Measurements from ENCODE around the gene CLCN6. TPM values are rescaled to one million over a fixed set of nuclear protein-coding genes. Genes with fewer than 3 reads are reported as not detected.

The CLCN6 gene
- total and polyA plus RNA-seq, 2 experiments from 2014 or later, result 22.5 to 31.8 TPM

DNA sequence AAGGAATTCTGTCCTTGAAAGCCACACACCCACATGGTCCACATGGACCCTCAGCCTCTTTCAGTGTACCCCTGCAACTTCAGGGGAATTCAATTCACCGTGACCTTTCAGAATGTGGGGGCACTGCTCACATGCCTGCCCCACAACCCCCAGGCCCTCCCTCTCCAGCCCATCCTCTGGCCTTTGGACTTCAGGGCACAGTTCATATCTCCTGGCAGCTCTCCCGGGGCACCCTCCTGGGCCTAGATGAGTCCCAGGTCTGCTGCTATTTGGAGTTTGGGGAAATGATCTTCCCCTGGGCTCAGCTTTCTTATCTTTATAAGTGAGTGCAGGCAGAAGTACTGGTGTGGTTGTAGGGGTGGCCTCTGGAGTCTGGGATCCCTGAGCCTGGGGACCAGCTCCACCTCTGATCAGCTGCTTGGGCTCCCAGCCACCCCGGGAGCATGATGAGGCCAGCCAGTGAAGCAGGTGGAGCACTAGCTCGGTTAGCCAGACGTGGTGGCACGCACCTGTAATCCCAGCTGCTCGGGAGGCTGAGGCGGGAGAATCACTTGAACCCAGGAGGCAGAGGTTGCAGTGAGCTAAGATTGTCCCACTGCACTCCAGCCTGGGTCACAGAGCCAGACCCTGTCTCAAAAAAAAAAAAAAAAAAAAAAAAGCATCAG lies 28.2 kb upstream of the CLCN6 start:
- no peak for TF ChIP-seq CTCF (IDR thresholded peaks at IDR 0.05; ENCODE audit: low read depth, low read length)

GRCh38 chr1:11778336-11778735 lies 27.7 kb upstream of the CLCN6 start:
- Histone ChIP-seq H3K4me3 (no peak overlapping the region), H3K36me3 (no peaks in the 10 kb centered on the region), H3K9me3 (ENCODE audit: low read depth) (no peaks in the 10 kb centered on the region), H3K27me3 (no peaks in the 10 kb centered on the region), H3K27ac (no peak overlapping the region), H3K4me1 (ENCODE audit: low read depth) (no peaks in the 10 kb centered on the region)
- no peak for DNase-seq (ENCODE audit: low read depth in 1 of 2, low spot score in 1 of 2)
- TF ChIP-seq CTCF (IDR thresholded peaks at IDR 0.05; ENCODE audit: low read depth, low read length), result no peak

More for the DNA sequence above, 28.2 kb upstream of the CLCN6 start:
- no peak overlapping the region for H3K4me3 ChIP-seq
- DNase-seq (ENCODE audit: low read depth in 1 of 2, low spot score in 1 of 2), result no peak
- H3K4me1 ChIP-seq (ENCODE audit: low read depth), result no peaks in the 10 kb centered on the region
- H3K36me3 ChIP-seq, result no peaks in the 10 kb centered on the region
- H3K9me3 ChIP-seq (ENCODE audit: low read depth), result no peaks in the 10 kb centered on the region
- no peak overlapping the region for H3K27ac ChIP-seq
- no peaks in the 10 kb centered on the region for H3K27me3 ChIP-seq

DNA sequence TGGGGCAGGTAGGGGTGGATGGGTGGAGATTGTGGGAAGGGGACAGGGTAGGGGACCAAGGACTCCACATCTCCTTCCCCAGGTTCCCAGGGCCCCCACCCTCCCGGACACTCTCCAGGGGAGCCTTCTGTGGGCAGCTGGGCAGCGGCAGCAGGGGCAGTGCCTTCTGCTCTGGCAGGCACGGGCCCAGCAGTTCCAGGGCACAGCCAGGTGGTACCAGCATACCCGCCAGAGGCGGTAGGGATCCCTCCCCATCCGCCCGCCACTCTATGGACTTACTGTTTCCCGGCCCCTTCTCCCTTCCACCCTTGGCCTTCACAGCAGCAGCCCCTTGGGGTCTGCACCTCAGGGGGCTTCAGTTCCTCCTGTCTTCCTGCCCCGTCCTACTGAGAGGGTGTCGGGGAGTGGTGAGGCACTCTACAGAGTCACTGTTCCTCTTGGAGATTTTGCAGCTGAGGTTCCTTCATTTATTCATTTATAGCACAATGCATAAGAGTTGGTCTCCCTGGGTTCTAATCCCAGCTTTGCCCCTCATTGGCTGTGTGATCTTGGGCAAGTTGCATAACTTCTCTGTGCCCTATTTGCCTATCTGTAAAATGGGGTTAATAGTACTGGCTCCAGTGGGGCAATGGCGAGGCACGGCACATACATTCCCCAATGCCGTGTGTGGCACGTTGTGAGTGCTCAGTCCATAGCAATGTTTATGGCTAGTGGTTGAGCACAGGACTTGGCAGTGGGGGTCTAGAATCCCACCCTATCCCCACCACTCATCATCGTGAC lies 27.0 kb upstream of the CLCN6 start:
- Histone ChIP-seq H3K27me3 (no peaks in the 10 kb centered on the region), H3K4me3 (no peak overlapping the region), H3K9me3 (ENCODE audit: low read depth) (no peaks in the 10 kb centered on the region), H3K27ac (no peak overlapping the region), H3K4me1 (ENCODE audit: low read depth) (peaks cover under 1% of the 10 kb centered on the region), H3K36me3 (no peaks in the 10 kb centered on the region)
- no peak for DNase-seq (ENCODE audit: low read depth in 1 of 2, low spot score in 1 of 2)
- TF ChIP-seq CTCF (IDR thresholded peaks at IDR 0.05; ENCODE audit: low read depth, low read length), result no peak

DNA sequence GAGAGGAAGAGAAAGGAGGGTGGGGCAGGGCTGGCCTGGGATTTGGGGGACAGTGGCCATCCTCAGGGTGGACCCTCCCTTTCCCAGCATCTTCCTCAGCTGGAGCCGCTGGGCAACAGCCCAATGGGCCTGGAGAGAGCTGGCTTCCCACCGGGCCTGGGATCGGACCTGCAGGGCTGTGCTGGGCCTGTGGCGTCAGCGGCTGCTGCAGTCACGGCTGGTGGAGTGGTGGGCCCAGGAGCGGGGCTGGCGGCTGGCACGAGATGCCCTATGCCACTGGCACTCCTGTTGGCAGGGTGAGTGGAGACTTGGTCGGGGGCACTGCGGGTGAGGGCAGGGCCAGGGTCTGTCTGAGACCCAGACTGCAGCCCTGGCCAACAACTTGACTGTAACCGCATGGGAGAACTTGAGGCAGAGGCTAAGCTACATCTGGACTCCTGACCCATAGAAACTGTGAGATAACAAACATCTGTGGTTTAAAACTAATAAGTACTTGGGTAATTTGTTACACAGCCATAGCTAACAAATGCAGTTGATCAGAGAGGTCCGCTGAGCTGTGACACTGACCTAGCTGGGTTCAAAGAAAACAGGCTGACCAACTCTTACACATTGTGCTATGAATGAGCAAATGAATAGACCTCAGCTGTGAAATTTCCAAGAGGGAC lies 26.1 kb upstream of the CLCN6 start:
- H3K27me3 ChIP-seq, result no peaks in the 10 kb centered on the region

More for the DNA sequence above, 26.1 kb upstream of the CLCN6 start:
- H3K36me3 ChIP-seq, result no peaks in the 10 kb centered on the region
- H3K4me1 ChIP-seq (ENCODE audit: low read depth), result peaks cover 9% of the 10 kb centered on the region
- H3K4me3 ChIP-seq, result no peak overlapping the region
- H3K27ac ChIP-seq, result no peak overlapping the region
- no peak for DNase-seq (ENCODE audit: low read depth in 1 of 2, low spot score in 1 of 2)
- H3K9me3 ChIP-seq (ENCODE audit: low read depth), result no peaks in the 10 kb centered on the region
- no peak for TF ChIP-seq CTCF (IDR thresholded peaks at IDR 0.05; ENCODE audit: low read depth, low read length)
